HepG2 (cell line): ENCODE results near the gene HECTD1. TPM values are rescaled to one million over a fixed set of nuclear protein-coding genes. Genes with fewer than 3 reads are reported as not detected.

ENCODE experiments used
- ATAC-seq: fragments of 200-7000 bp; cut with Tn5 transposase; 3 replicates; pipeline ENCODE4 v1.9.1; 2020; ENCODE audit warnings: mild to moderate bottlenecking, moderate library complexity
- BruUV-seq: library from RNA; stranded (reverse); fragments of 400-500 nt; replicated peaks from 2 replicates; lab custom pipeline; 2021; lab: Mats Ljungman, UMichigan
- CTCF ChIA-PET: fragments of 300-600 bp; formaldehyde crosslinking; extraction: SDS; loops from one replicate; lab custom pipeline; 2021; ENCODE audit warnings: low total read pairs, inconsistent platforms, low intra/inter-chr PET ratio; lab: Yijun Ruan, JAX
- POLR2A ChIA-PET: fragments of 350-600 bp; sonication (Branson Sonifier 250); formaldehyde crosslinking; loops from one replicate; lab custom pipeline; 2020; ENCODE audit warnings: antibody characterized with exemption, inconsistent platforms; lab: Yijun Ruan, JAX
- DNase-seq: peaks from one replicate; pipeline ENCODE4 v3.0.0-alpha.2; 2015; ENCODE audit warnings: low spot score
- FAIRE-seq: peaks from 3 replicates; lab custom pipeline; 2011; peaks lifted over from hg19 to GRCh38; lab: Jason Lieb, UNC
- H2AFZ ChIP-seq: one replicate; pipeline ENCODE4 v1.6.1; 2011; ENCODE audit warnings: low read length, inconsistent platforms
- H3K27ac ChIP-seq: fragments of 300-600 bp; 3 replicates; pipeline ENCODE4 v1.8.0; 2011; ENCODE audit warnings: mixed run types, mild to moderate bottlenecking, mixed read lengths, low read length, inconsistent platforms; ENCODE audit not compliant: insufficient read depth; ENCODE audit errors: extremely low read length
- H3K27me3 ChIP-seq, 2 experiments: fragments of 200-600 bp in 1 of 2; 2 replicates in 1 of 2; 3 replicates in 1 of 2; pipeline versions ENCODE4 v1.6.0 to v1.8.0; 2011; ENCODE audit warnings: low read length in 2 of 2, mild to moderate bottlenecking in 2 of 2, moderate library complexity in 2 of 2, inconsistent platforms in 1 of 2; ENCODE audit not compliant: insufficient read depth in 2 of 2, control insufficient read depth in 1 of 2
- H3K36me3 ChIP-seq, 2 experiments: fragments of 200-600 bp in 1 of 2; replicated peaks in 1 of 2; 2 replicates in 1 of 2; 3 replicates in 1 of 2; pipeline versions ENCODE4 v1.5.1 to v1.8.0; 2011; ENCODE audit warnings: low read length in 2 of 2, inconsistent platforms in 1 of 2; ENCODE audit not compliant: insufficient read depth in 2 of 2, control insufficient read depth in 1 of 2
- H3K4me1 ChIP-seq: 2 replicates; pipeline ENCODE4 v1.5.1; 2012; ENCODE audit warnings: low read length, inconsistent platforms; ENCODE audit not compliant: insufficient read depth
- H3K4me2 ChIP-seq: 2 replicates; pipeline ENCODE4 v1.6.0; 2011; ENCODE audit warnings: low read depth, low read length, inconsistent platforms
- H3K4me3 ChIP-seq, 3 experiments: fragments of 200-600 bp in 1 of 3; sonication (generic), shearing (Covaris generic) in 1 of 3; replicated peaks in 1 of 3; 2 replicates each; pipeline ENCODE4 v1.5.1; 2011 to 2016; ENCODE audit warnings: low read length in 3 of 3, inconsistent platforms in 2 of 3, low read depth in 2 of 3, mild to moderate bottlenecking in 2 of 3, control low read depth in 1 of 3, mixed read lengths in 1 of 3; ENCODE audit not compliant: insufficient read depth in 1 of 3
- H3K79me2 ChIP-seq: one replicate; pipeline ENCODE4 v1.6.1; 2011; ENCODE audit warnings: low read length, inconsistent platforms; ENCODE audit not compliant: insufficient read depth
- H3K9ac ChIP-seq: 2 replicates; pipeline ENCODE4 v1.6.0; 2011; ENCODE audit warnings: mild to moderate bottlenecking, low read depth, low read length, inconsistent platforms; ENCODE audit not compliant: insufficient read depth
- H3K9me3 ChIP-seq: 2 replicates; pipeline ENCODE4 v1.5.1; 2012; ENCODE audit warnings: mild to moderate bottlenecking, low read length
- H4K20me1 ChIP-seq: 2 replicates; pipeline ENCODE4 v1.6.0; 2011; ENCODE audit warnings: inconsistent platforms, mild to moderate bottlenecking, low read length, moderate library complexity; ENCODE audit not compliant: insufficient read depth
- DZIP1 ChIP-seq: sonication (generic); formaldehyde crosslinking; IDR thresholded peaks from 2 replicates; pipeline ENCODE4 v1.5.0; 2020; ENCODE audit warnings: mild to moderate bottlenecking, missing genetic modification reagents
- HDAC2 ChIP-seq: sonication (generic); formaldehyde crosslinking; IDR thresholded peaks from 2 replicates; pipeline ENCODE4 v1.4.0; 2020; ENCODE audit warnings: missing genetic modification reagents
- KLF16 ChIP-seq, 2 experiments: sonication (generic) in 1 of 2; formaldehyde crosslinking in 1 of 2; IDR thresholded peaks; 2 replicates each; pipeline versions ENCODE4 v1.6.1 to v1.8.0; 2016 to 2023; ENCODE audit warnings: missing genetic modification reagents in 2 of 2, missing compliant biosample characterization in 1 of 2
- RAD21 ChIP-seq: fragments of 450-650 bp; formaldehyde crosslinking; IDR thresholded peaks from 2 replicates; pipeline ENCODE4 v1.5.0; 2020; ENCODE audit warnings: mild to moderate bottlenecking
- TOE1 ChIP-seq: sonication (generic); formaldehyde crosslinking; IDR thresholded peaks from 2 replicates; pipeline ENCODE4 v1.4.0; 2020; ENCODE audit warnings: mild to moderate bottlenecking, missing genetic modification reagents
- TP53 ChIP-seq: sonication (generic); formaldehyde crosslinking; conservative IDR thresholded peaks from 2 replicates; pipeline ENCODE4 v1.4.0; 2020; ENCODE audit warnings: missing genetic modification reagents
- ZNF121 ChIP-seq: sonication (generic); formaldehyde crosslinking; IDR thresholded peaks from 2 replicates; pipeline ENCODE4 v1.5.0; 2020; ENCODE audit warnings: mild to moderate bottlenecking, missing genetic modification reagents
- ZNF629 ChIP-seq: sonication (generic); formaldehyde crosslinking; conservative IDR thresholded peaks from 2 replicates; pipeline ENCODE4 v1.5.0; 2020; ENCODE audit warnings: missing genetic modification reagents
- WGBS: methylation state at CpG from one replicate; pipeline ENCODE4 v1.1.6; 2017; ENCODE audit warnings: low lambda C conversion rate; 5-methylcytosine and 5-hydroxymethylcytosine counted together
- in situ Hi-C: cut with HindIII; loops from 2 replicates; pipeline ENCODE4 v1.10.0; 2017; ENCODE audit warnings: low pct_unique_long_range_greater_than_20kb; ENCODE audit not compliant: extremely low pct_ligation_motif_present
- intact Hi-C: fragments of 100-400 bp; cut with micrococcal nuclease; formaldehyde crosslinking; loops from one replicate; pipeline ENCODE4 v1.10.0; 2022; ENCODE audit not compliant: unreplicated experiment
- polyA plus RNA-seq, 8 experiments: library from polyadenylated mRNA; depleted of rRNA in 3 of 8; stranded (reverse) in 7 of 8; unstranded in 1 of 8; fragments of >200 nt; fragmentation: Illumina TruSeq in 4 of 8; extraction: Trizol in 4 of 8; gene quantifications; 2 replicates each; pipeline versions ENCODE4 v1.2.1 to v1.2.3, GENCODE V29; 2011 to 2016; ENCODE audit warnings: low read depth in 4 of 8, missing spikeins in 1 of 8, mixed read lengths in 1 of 8; ENCODE audit not compliant: insufficient read depth in 1 of 8
- total RNA-seq, 5 experiments: library from RNA; depleted of rRNA; stranded (reverse); fragments of >200 nt; fragmentation: Illumina TruSeq; extraction: Trizol; gene quantifications; 2 replicates each; pipeline ENCODE4 v1.2.3, GENCODE V29; 2016; ENCODE audit warnings: low read depth in 1 of 5

Gene HECTD1
- total and polyA plus RNA-seq, 2 of the 13 experiments (the other 11 are each of a cell fraction or from before 2014, with no cell fraction given), result 312 to 560 TPM

DNA sequence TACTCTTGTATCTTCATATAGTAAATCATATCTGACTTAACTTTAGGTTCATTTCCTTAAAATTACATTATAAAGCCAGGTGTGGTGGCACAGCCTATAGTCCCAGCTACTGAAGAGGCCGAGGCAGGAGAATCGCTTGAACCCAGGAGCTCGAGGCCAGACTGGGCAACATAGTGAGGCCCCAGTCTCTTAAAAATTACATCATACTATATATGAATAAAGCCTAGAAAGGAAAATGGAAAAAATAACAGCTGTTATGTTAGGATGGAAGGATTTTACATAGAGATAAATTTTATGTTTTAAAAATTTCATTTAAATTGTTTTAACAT is 4.2 kb downstream of the HECTD1 start:
- Histone ChIP-seq H2AFZ (no peak overlapping the region), H3K36me3 (peaks cover 11 to 41% of the 10 kb centered on the region in 2 experiments), H3K27ac (no peak overlapping the region), H3K4me1 (peaks cover 66% of the 10 kb centered on the region), H4K20me1 (peaks cover 37% of the 10 kb centered on the region), H3K79me2 (peaks cover 88% of the 10 kb centered on the region), H3K27me3 (no peaks in the 10 kb centered on the region; a peak in 1 of 5 replicates), H3K9me3 (no peaks in the 10 kb centered on the region), H3K4me2 (no peak overlapping the region), H3K9ac (no peak overlapping the region), H3K4me3 (no peak overlapping the region)
- intact Hi-C loops (loop anchor here (10.0 kb wide), 1 partner anchor 1001 kb away; the partner anchor contains the start of genes RNU6-7 and RNU6-8), in situ Hi-C loops (no loop called here)
- no peak for FAIRE-seq
- WGBS, result 96% methylated on average over 3 of the region's 3 CpGs
- ChIA-PET POLR2A (no interaction called here), CTCF (no interaction called here)
- no peak for TF ChIP-seq RAD21
- TF ChIP-seq ZNF629, result no peak
- peak; percentile 95 for TF ChIP-seq ZNF121 (CRISPR knock-in tag)
- 0 out of 2 replicates have a peak, but pooled peaks have one; percentile 42 for TF ChIP-seq TP53 (CRISPR knock-in tag)
- no peak for TF ChIP-seq DZIP1
- TF ChIP-seq TOE1 (CRISPR knock-in tag), result 0 out of 2 replicates have a peak, but pooled peaks have one; percentile 27
- TF ChIP-seq KLF16 (CRISPR knock-in tag; IDR thresholded peaks at IDR 0.05), result peak in 1 of 2 experiments; percentile 35; a peak in 1 of 4 replicates
- 0 out of 2 replicates have a peak, but pooled peaks have one; percentile 16 for TF ChIP-seq HDAC2
- no peak for ATAC-seq
- DNase-seq, result no peak
- BruUV-seq, result no TSS peak
